Activated CD8-positive, alpha-beta memory T cell treated with anti-CD3 and anti-CD28 coated beads for 4 hours (primary cell): ENCODE data around the gene TTC23.

Source experiments
- DNase-seq, 2 donors: peaks; one replicate each; pipeline ENCODE4 v3.0.0-alpha.2; 2020; ENCODE audit warnings: low read depth in 2 of 2

Gene TTC23

DNA sequence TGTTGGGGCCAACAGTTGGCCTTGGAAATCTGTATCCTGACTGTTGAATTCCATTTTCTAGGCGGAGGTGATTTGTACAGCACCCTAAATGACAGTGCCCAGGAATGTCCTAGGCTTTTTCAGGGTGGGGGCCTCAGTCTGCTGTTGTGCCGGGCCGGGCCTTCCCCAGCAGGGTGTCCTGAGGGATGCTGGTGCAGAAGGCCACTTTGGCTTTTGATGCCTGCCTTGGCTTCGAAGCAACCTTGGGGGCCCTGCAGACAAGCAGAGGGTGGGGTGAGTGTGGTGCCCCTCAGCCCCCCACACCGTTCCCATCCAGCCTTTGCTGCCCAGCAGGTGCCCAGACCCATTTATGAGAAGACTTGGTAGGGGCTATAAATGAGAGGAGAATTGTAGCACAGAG lies 111.5 kb downstream of the TTC23 start:
- DNase-seq, result no peak

DNA sequence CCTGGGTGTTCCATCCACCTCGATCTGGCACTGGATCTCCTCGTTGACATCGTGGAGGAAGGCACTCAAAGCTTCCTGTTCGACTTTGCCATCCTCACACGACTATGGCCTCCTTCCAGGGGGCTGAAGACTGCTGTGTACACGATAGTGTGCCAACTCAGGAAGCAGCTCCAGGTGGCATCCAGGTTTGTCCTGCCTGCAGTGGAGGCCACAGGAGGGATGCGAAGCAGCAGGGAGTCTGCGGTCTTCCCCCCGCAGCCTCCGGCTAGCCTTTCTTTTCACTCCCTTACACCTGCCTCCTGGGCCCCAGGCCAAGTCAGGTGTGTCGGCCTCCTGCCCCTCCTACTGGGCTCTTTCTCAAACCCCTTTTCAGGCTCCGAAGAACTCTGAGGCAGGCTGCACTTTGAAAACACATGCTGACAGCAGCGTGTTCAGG lies 112.3 kb downstream of the TTC23 start:
- no peak for DNase-seq

DNA sequence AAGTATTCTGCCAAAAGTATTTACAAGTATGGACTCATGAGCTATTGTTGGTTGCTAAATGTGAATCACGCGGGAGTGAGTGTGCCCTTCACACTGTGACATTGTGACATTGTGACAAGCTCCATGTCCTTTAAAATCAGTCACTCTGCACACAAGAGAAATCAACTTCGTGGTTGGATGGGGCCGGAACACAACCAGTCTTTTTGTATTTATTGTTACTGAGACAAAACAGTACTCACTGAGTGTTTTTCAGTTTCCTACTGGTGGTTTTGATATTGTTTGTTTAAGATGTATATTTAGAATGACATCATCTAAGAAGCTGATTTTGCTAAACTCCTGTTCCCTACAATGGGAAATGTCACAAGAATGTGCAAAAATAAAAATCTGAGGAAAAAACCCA lies 114.2 kb downstream of the TTC23 start:
- DNase-seq, result no peak

DNA sequence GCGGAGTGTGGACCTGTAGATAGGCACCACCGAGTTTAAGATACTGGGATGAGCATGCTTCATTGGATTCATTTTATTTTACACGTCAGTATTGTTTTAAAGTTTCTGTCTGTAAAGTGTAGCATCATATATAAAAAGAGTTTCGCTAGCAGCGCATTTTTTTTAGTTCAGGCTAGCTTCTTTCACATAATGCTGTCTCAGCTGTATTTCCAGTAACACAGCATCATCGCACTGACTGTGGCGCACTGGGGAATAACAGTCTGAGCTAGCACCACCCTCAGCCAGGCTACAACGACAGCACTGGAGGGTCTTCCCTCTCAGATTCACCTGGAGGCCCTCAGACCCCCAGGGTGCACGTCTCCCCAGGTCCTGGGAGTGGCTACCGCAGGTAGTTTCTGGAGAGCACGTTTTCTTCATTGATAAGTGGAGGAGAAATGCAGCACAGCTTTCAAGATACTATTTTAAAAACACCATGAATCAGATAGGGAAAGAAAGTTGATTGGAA lies 115.0 kb downstream of the TTC23 start:
- no peak for DNase-seq

DNA sequence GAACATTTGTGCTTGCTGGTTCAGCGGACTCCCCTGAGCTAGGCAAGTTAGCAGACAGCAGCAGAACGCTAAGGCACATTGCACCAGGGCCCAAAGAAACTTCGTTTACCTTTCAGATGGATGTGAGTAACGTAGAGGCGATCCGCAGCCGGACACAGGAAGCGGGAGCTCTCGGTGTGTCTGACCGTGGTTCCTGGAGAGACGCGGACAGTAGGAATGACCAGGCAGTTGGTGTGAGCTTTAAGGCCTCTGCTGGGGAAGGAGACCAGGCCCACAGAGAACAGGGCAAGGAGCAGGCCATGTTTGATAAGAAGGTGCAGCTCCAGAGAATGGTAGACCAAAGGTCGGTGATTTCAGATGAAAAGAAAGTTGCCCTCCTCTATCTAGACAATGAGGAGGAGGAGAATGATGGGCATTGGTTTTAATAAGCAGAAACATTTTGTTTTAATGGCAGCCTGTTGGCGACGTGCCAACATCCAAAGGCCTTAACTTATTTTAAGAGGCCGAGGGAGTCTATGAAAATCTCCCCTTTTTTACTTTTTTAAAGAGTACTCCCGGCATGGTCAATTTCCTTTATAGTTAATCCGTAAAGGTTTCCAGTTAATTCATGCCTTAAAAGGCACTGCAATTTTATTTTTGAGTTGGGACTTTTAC lies 116.6 kb downstream of the TTC23 start:
- no peak for DNase-seq

DNA sequence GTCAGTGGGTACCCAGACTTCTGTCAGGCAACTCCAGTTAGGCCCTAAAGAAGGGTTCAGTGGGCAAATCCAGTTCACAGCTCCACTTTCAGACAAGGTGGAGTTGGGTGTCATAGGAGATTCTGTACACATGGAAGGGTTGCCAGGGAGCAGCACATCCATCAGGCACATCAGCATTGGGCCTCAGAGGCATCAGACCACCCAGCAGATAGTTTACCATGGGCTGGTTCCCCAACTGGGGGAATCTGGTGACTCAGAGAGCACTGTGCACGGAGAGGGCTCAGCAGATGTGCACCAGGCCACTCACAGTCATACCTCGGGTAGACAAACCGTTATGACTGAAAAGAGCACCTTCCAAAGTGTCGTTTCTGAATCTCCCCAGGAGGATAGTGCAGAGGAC lies 117.3 kb downstream of the TTC23 start:
- DNase-seq, result no peak

DNA sequence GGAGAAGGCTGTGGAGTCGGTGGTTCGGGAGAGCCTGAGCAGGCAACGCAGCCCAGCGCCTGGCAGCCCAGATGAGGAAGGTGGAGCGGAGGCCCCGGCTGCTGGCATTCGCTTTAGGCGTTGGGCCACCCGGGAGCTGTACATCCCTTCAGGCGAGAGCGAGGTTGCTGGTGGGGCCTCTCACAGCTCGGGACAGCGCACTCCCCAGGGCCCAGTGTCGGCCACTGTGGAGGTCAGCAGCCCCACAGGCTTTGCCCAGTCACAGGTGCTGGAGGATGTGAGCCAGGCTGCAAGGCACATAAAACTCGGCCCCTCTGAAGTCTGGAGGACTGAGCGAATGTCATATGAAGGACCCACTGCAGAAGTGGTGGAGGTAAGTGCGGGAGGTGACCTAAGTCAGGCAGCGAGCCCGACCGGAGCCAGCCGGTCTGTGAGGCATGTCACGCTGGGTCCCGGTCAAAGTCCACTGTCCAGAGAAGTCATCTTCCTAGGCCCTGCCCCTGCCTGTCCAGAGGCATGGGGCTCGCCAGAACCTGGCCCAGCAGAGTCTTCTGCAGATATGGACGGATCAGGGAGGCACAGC lies 117.8 kb downstream of the TTC23 start:
- no peak for DNase-seq

DNA sequence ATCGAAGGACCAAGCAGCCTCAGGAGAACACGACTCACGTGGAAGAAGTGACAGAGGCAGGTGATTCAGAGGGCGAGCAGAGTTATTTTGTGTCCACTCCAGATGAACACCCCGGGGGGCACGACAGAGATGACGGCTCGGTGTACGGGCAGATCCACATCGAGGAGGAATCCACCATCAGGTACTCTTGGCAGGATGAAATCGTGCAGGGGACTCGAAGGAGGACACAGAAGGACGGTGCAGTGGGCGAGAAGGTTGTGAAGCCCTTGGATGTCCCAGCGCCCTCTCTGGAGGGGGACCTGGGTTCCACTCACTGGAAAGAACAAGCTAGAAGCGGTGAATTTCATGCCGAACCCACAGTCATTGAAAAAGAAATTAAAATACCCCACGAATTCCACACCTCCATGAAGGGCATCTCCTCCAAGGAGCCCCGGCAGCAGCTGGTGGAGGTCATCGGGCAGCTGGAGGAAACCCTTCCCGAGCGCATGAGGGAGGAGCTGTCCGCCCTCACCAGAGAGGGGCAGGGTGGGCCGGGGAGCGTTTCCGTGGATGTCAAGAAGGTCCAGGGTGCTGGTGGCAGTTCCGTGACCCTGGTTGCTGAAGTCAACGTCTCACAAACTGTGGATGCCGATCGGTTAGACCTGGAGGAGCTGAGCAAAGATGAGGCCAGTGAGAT lies 118.5 kb downstream of the TTC23 start:
- DNase-seq, result no peak

DNA sequence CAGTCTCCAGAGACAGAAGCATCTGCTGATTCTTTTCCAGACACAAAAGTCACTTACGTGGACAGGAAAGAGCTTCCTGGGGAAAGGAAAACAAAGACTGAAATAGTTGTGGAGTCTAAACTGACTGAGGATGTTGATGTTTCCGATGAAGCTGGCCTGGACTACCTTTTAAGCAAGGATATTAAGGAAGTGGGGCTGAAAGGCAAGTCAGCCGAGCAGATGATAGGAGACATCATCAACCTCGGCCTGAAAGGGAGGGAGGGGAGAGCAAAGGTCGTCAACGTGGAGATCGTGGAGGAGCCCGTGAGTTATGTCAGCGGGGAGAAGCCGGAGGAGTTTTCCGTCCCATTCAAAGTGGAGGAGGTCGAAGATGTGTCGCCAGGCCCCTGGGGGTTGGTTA lies 119.1 kb downstream of the TTC23 start:
- DNase-seq, result no peak

DNA sequence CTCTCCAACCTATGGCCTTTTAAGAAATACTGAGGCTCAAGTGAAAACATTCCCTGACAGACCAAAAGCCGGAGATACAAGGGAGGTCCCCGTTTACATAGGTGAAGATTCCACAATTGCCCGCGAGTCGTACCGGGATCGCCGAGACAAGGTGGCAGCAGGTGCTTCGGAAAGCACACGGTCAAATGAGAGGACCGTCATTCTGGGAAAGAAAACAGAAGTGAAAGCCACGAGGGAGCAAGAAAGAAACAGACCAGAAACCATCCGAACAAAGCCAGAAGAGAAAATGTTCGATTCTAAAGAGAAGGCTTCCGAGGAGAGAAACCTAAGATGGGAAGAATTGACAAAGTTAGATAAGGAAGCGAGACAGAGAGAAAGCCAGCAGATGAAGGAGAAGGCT lies 119.7 kb downstream of the TTC23 start:
- no peak for DNase-seq

DNA sequence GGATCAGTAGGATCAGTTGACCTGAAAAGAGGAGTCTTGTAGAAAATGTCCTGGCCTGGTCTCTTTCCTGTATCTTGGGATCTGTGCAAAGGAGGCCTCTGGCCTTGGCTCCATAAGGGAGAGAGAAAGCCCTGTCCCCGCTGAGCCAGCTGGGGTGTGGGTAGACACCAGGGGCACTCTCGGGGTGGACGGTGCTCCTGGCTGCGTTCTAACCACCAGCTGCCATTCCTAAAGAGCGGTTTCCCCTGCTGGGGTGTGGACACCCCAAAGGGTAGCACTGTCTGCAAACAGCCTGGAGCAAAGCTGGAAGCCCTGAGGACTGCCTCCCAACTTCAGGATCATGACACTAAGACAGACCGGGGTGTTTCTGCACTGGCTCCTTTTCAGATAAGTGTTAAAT lies 121.0 kb downstream of the TTC23 start:
- no peak for DNase-seq

DNA sequence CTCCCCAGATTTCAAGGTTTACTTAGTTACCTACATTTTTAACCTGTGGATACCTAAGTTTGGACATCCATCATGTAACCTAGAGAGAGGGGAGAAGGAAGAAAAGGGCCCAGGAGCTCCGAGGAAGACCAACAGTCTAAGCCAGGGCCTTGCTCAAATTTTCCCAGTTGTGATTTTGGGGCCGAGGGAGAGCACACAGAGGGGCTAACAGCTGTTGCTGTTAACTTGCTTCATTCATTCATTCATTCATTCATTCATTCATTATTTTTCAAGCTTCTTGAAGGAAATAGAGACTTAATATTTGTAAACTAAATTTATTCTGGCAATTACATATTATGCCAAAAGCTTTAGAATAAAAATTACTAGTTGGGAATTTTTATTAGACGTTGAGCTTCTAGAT lies 121.6 kb downstream of the TTC23 start:
- DNase-seq, result no peak

DNA sequence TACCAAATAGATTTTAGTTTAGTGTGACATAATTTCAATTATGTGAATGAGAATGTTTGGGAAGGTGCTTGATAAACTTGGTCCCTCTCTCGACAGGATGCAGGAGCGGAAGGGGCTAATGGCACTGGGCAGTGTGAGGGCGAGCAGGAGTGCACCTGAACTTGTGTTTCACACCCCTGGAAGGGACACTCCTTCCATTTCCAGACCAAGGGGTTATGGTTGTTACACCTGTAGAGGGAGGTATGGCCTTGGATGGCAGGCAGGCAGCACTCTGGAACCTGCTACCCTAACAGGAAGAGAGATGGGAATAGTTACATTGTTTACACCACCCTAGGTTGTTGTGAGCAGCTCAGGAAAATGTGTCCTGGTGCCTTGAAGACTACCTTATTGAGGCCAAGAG lies 122.5 kb downstream of the TTC23 start:
- DNase-seq, result no peak

DNA sequence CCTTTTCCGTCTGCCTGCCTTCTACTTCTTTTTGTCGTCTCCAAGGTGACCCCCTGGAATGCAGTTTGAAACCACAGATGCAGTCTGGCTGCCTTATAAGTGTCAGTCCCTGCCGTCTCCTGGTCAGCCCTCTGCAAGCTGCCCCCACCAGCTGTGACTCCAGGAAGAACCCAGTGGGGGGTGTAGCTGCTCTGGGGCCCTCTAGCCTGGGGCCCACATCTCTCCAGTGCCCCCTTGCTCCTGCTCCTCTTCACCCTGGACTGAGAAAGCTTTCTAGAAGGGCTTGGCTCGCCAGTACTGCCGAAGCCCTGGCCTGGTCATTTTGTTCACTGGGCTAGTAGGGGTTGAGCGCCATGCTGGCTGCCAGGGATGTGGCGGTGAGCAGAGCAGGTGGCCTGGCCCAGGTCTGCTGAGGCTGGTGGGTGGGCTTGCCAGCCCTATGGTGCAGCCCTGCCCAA lies 123.2 kb downstream of the TTC23 start:
- DNase-seq, result no peak

DNA sequence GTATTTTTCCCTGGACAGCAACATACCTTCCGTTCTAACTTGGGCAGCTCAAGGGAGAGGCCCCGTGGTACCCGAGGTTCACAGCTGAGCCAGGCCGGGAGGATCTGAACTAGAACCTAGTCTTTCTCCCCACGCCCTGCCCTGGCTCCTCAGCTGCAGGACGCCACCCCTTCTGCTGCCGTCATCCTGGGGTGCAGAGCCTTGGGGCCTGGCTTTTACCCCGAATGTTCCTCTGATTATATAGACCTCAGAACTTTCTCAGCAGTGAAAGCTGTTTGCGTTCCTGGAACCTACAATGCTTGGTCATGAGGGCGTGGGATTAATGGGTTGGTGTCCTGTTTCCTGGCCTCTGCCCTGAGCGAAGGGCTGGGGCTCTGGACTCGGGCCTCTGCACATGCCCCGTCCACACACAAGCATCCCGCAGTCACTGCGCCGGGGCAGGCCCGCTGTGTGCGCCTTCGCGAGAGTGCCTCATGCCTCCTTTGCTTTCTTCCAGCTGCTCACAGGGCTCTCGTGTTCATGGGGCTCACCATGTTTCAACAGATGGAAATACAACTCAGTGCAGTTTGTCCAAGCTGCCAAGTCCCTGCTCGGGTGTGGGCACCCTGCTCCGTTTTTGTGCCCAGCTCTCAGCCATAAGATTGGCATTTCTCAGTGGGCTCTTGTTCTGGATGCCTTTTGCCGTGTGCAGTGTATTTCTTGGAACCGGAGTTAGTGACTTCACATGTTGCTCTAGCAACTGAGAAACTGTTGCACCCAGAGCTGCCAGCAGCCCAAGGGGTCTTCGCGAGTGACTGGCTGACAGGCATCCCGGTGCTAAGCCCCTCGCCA lies 124.1 kb downstream of the TTC23 start:
- no peak for DNase-seq

DNA sequence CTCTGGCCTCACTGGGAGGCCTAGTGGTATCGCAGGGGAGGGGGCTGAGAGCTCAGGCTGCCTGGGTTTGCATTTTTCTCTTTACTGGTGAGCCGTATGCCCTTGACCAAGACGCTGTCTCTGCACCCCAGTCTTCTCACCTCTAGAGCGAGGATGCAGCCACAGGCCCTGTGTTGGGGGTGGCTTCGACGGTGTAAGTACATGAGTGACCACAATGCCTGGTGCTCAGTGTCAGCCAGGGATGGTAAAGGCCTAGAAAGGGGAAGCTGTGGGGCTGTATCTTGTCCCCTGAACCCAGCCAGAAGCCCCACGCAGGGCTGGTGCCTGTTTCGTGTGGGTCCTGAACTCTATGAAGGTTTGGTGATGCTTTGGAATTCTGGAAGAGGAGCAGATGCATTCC lies 124.7 kb downstream of the TTC23 start:
- DNase-seq, result no peak

DNA sequence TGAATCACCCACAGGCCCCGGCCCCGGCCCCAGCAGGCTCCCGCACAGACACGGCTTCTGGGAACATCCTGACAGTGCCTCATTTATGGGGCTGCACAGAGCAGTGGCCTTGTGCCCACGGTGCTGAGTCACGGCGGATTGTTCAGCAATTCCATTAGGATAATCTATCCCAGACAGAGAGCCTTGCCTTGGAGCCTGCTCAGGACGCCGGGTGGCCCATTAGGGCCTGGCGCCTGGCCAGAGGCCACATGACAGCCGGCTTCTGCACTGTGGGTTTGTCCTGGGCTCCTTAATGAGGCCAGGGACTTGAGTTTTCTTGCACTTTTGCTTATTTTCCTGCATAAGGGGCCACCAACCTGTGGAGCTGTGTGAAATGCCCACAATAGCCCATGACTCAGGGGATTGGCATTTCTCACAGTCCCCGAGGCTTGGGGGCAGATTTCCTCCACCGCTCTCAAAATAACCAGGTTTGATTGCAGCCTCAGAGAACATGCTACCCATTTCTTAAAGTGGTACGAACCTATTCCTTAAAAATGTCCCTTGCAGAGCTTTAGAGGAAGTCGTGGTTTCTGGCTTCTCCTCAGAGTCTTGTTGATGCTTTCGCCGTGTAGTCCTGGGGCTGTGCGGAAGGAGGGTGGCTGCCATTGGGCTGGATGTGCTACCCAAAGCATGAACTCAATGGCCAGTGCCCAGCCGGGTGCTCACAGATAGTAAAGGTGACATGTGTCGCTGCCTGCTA lies 125.5 kb downstream of the TTC23 start:
- DNase-seq, result no peak

DNA sequence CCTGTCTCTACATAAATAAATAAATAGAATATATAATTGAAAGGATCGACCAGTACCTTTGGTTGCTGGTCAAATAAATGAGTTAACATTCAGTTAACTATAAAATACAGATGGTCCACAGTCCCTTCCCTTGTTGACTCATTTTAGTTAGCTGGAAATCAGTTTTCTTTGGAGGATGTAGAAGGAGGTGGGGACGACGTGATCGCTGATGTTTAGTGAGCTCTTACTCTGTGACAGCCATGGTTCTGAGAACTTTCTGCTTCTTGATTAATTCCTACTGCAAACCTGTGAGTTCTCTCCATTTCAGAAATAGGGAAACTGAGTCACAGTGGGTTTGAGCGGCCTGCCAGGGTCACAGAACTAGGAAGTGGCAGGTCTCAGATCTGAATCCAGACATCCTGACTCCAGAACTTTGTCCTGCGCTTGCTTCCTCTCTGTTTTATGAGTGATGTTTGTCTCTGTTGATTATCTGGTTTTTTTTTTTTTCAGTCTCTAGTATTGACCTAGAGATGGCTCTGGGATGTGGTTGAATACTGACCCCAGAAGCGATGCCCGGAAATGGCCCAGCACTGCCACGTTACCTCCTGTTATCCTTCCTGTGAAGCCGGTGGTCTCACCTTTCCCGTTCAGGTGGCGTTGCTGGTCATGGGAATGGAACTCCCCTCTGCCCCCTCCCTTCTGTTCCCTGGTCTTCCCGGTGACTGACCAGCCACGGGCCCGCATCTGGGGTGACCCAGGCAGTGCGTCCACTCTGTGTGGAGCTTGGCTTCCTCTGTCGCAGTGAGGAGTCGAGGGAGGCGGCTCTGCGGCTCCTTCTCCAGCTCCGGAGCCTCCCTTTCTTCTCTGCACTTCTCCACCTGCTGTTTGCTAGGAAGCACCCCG lies 126.3 kb downstream of the TTC23 start:
- no peak for DNase-seq

DNA sequence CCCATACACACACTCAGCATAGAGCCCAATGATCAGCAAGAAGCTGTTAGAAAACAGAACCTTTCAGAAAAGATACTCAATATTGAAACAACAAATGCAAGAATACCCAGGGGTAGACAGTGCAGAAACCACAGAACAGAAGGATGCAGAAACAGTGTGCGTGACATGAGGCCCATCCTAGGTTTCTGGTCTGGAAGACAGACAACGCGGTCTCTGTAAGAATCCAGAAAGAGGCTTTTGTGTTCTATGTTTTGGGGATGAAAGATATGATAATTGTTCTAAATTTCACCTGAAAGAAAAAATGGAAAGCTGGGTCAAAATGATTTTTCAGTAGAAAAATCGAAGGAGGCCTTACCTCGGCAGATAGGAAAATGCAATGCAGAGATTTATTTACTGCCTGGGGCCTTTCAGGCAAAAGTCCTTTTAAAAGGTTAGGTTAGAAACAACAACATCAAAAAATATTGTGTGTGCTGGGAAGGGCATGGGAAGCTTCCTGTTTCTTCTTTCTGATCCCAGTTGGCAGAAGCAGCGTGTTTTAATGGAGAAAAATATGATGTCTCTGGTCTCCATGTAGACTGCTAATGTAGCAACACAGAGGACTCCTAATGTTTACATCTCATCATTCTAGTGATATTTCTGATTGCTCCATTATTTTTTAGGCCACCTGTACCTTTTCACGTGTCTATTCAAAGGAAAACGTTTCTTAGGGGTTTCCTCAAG lies 127.5 kb downstream of the TTC23 start:
- no peak for DNase-seq

DNA sequence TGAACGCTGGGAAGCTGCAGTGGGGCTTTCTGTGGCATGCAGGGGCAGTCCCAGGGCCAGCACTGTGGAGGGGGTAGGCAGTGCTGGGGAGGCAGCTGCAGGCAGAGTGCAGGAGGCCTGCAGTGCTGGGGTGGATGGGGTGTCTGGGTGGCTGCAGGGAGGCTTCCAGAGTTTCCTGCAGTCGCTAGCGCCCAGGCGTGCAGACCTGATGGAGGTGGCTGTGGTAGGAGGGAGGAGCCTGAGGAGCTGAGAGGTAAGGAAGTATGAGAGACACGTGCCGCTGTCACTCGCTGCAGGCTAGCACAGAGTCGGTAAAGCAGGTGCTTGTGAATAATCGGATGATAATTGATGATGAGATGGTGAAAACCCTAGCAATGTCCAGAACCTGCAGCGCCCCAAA lies 128.2 kb downstream of the TTC23 start:
- DNase-seq, result no peak
